RWPE2 (cell line): Measurements from ENCODE around the gene HOXC11.
A peak's percentile ranks its signal among the peaks of the same experiment; 100 is the strongest.

Experiments used
- ATAC-seq: fragments of 200-7000 bp; cut with Tn5 transposase; 3 replicates; pipeline ENCODE4 v1.9.1; 2021; ENCODE audit warnings: low read depth
- DNase-seq: peaks from one replicate; pipeline ENCODE4 v3.0.0-alpha.2; 2020; ENCODE audit warnings: low spot score
- H3K27ac ChIP-seq: fragments of 450-650 bp; 2 replicates; pipeline ENCODE4 v1.5.1; 2017; ENCODE audit warnings: mild to moderate bottlenecking; ENCODE audit not compliant: poor library complexity, severe bottlenecking
- H3K27me3 ChIP-seq: fragments of 250-450 bp; sonication (Bioruptor Pico); 2 replicates; pipeline ENCODE4 v1.5.1; 2021; ENCODE audit warnings: mild to moderate bottlenecking, moderate library complexity; ENCODE audit not compliant: insufficient read depth, poor library complexity, severe bottlenecking
- H3K36me3 ChIP-seq: fragments of 250-450 bp; sonication (Bioruptor Pico); 2 replicates; pipeline ENCODE4 v1.5.1; 2020; ENCODE audit warnings: low read depth, mild to moderate bottlenecking, moderate library complexity
- H3K4me1 ChIP-seq: fragments of 250-450 bp; sonication (Bioruptor Pico); 2 replicates; pipeline ENCODE4 v1.5.1; 2021; ENCODE audit warnings: mild to moderate bottlenecking, moderate library complexity; ENCODE audit not compliant: insufficient read depth, poor library complexity, severe bottlenecking
- H3K4me3 ChIP-seq: fragments of 250-450 bp; sonication (Bioruptor Pico); 2 replicates; pipeline ENCODE4 v1.5.1; 2021; ENCODE audit warnings: mild to moderate bottlenecking, moderate library complexity; ENCODE audit not compliant: severe bottlenecking
- H3K9me3 ChIP-seq: fragments of 250-450 bp; sonication (Bioruptor Pico); 2 replicates; pipeline ENCODE4 v1.5.1; 2021; ENCODE audit warnings: mild to moderate bottlenecking, moderate library complexity; ENCODE audit not compliant: severe bottlenecking
- TF ChIP-seq, protein P1 (sequence below): fragments of 450-650 bp; IDR thresholded peaks from one replicate; pipeline ENCODE4 v1.5.1; 2017; ENCODE audit warnings: mild to moderate bottlenecking, moderate library complexity; ENCODE audit not compliant: poor library complexity, severe bottlenecking

The HOXC11 gene

GRCh38 chr12:54006559-54007220, 33.8 kb downstream of the HOXC11 start:
- DNase-seq (no peak), ATAC-seq (no peak)
- H3K4me1 ChIP-seq, result no peaks in the 10 kb centered on the region
- no peak overlapping the region for H3K4me3 ChIP-seq
- H3K36me3 ChIP-seq, result no peaks in the 10 kb centered on the region
- no peaks in the 10 kb centered on the region for H3K9me3 ChIP-seq
- H3K27me3 ChIP-seq, result peaks cover 87% of the 10 kb centered on the region
- H3K27ac ChIP-seq, result no peak overlapping the region
- TF ChIP-seq, protein P1, sequence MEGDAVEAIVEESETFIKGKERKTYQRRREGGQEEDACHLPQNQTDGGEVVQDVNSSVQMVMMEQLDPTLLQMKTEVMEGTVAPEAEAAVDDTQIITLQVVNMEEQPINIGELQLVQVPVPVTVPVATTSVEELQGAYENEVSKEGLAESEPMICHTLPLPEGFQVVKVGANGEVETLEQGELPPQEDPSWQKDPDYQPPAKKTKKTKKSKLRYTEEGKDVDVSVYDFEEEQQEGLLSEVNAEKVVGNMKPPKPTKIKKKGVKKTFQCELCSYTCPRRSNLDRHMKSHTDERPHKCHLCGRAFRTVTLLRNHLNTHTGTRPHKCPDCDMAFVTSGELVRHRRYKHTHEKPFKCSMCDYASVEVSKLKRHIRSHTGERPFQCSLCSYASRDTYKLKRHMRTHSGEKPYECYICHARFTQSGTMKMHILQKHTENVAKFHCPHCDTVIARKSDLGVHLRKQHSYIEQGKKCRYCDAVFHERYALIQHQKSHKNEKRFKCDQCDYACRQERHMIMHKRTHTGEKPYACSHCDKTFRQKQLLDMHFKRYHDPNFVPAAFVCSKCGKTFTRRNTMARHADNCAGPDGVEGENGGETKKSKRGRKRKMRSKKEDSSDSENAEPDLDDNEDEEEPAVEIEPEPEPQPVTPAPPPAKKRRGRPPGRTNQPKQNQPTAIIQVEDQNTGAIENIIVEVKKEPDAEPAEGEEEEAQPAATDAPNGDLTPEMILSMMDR, result no peak

DNA sequence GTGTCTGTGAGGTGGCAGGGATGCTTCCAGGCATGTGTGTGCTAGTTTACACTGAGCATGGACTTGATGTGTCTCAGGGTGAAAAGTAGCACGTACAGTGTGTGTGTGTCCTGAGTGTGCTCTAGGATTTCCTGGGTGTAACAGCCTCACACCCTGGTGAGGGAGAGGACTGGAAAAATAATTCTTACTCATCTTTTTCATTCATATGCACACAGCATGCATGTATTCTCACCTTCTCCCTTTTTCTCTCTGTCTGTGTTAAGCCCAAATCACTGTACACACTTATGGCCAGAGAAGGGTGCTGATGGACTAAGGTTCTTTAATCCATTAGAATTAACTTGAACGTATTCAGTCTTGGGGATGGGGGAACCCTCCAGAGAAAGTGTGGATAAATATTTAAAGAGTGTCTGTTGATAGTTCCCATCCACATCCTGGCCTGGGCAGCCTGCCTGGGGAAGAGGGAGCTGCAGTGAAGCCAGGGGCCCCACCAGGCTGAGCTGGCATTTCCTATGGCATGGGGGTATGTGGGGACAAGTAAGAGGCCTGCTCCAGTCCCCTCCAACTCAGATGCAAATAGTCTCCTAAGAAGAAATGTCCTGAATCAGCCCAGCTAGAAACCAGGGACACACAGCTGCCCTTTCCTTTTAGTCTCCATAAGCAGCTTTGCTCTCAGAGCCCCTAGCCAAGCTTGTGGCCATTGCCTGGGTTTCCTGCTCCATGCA, 34.8 kb downstream of the HOXC11 start:
- TF ChIP-seq, protein P1, result no peak
- Histone ChIP-seq H3K4me1 (no peaks in the 10 kb centered on the region), H3K27me3 (peaks cover 85% of the 10 kb centered on the region), H3K27ac (no peak overlapping the region), H3K36me3 (no peaks in the 10 kb centered on the region), H3K9me3 (no peaks in the 10 kb centered on the region), H3K4me3 (no peak overlapping the region)
- DNase-seq, result no peak
- no peak for ATAC-seq

GRCh38 chr12:54008260-54008552, 35.3 kb downstream of the HOXC11 start:
- Histone ChIP-seq H3K36me3 (no peaks in the 10 kb centered on the region), H3K9me3 (no peaks in the 10 kb centered on the region), H3K27me3 (peaks cover 90% of the 10 kb centered on the region), H3K27ac (no peak overlapping the region), H3K4me1 (no peaks in the 10 kb centered on the region), H3K4me3 (no peak overlapping the region)
- DNase-seq, result no peak
- TF ChIP-seq, protein P1, result no peak
- no peak for ATAC-seq

GRCh38 chr12:54009171-54010052, 36.5 kb downstream of the HOXC11 start:
- Histone ChIP-seq H3K9me3 (no peaks in the 10 kb centered on the region), H3K27me3 (peaks cover 93% of the 10 kb centered on the region), H3K27ac (no peak overlapping the region), H3K36me3 (no peaks in the 10 kb centered on the region), H3K4me1 (no peaks in the 10 kb centered on the region), H3K4me3 (peak overlapping the region; percentile 25)
- TF ChIP-seq, protein P1, result no peak
- DNase-seq (no peak), ATAC-seq (peak; percentile 48)
